Measurements from ENCODE around the gene EPG5.

DNA sequence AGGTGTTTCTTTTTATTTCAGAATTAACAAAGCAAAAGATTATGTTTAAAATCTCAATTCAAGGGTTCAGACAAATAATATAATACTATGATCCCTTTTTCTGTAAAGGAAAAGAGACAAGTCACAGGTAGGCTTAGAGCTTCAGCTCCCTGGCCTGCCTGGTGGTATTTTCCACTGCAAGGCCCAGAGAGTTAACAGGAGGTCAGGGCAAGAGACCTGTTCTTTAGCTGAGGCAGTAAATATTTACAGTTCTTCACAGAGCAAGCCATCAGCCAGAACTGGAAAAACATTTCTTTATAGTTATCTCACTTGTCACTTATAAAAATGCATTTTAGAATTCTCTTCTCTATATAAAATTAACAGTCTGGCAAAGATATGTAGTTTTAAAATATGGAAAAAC, 70.1 kb downstream of the EPG5 start:
- TF ChIP-seq, protein P1, sequence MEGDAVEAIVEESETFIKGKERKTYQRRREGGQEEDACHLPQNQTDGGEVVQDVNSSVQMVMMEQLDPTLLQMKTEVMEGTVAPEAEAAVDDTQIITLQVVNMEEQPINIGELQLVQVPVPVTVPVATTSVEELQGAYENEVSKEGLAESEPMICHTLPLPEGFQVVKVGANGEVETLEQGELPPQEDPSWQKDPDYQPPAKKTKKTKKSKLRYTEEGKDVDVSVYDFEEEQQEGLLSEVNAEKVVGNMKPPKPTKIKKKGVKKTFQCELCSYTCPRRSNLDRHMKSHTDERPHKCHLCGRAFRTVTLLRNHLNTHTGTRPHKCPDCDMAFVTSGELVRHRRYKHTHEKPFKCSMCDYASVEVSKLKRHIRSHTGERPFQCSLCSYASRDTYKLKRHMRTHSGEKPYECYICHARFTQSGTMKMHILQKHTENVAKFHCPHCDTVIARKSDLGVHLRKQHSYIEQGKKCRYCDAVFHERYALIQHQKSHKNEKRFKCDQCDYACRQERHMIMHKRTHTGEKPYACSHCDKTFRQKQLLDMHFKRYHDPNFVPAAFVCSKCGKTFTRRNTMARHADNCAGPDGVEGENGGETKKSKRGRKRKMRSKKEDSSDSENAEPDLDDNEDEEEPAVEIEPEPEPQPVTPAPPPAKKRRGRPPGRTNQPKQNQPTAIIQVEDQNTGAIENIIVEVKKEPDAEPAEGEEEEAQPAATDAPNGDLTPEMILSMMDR (IDR thresholded peaks at IDR 0.05), result no peak
- TF ChIP-seq POLR2A (IDR thresholded peaks at IDR 0.05), result no peak
